ENCODE results near the gene PXMP2.

GRCh38 chr12:132686825-132687210 lies 569 bp upstream of the PXMP2 start:
- TF ChIP-seq CTCF (IDR thresholded peaks at IDR 0.05), result no peak
- no peak for TF ChIP-seq ZFX (IDR thresholded peaks at IDR 0.05; ENCODE audit: borderline replicate concordance)
